ENCODE measurements around the gene WARS2. TPM values are rescaled to one million over a fixed set of nuclear protein-coding genes. Genes with fewer than 3 reads are reported as not detected.

WARS2 gene
- polyA plus RNA-seq, 2 of the 4 experiments (the other 2 are of a cell fraction), result 5.9 to 7.9 TPM

DNA sequence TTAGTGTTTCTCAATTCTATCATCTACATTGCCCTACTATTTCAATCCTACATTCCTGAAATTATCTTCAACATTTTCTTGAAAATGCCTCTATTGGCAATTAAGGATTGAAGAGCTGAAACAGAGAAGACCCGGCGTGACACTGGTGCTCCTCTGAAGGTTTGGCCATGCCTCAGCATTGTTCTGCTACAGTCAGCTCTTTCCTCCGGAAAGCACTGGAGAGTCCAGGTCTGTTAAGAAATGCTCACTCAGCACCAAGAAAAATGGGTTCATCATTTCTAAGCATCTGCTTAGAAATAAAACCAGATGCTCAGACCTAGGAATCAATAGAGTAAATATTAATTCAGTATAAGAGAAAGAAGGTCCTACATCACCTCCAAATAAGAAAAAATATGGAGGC is 58.8 kb downstream of the WARS2 start:
- no peaks in the 10 kb centered on the region for H3K9me3 ChIP-seq
- no peaks in the 10 kb centered on the region for H3K4me1 ChIP-seq

GRCh38 chr1:119081267-119081666 is 59.2 kb downstream of the WARS2 start:
- Histone ChIP-seq H3K4me1 (no peaks in the 10 kb centered on the region), H3K4me2 (no peak overlapping the region), H3K4me3 (no peak overlapping the region), H3K27ac (no peak overlapping the region), H3K9me3 (no peaks in the 10 kb centered on the region)
- ChIA-PET POLR2A (no interaction called here), CTCF (no interaction called here)
- DNase-seq (ENCODE audit: low read depth in 1 of 2, low spot score in 1 of 2), result no peak
- FAIRE-seq, result no peak
- no peak for ATAC-seq
- TF ChIP-seq ZFP36 (IDR thresholded peaks at IDR 0.05; ENCODE audit: borderline replicate concordance, partially characterized antibody), result no peak
- no peak for TF ChIP-seq HDAC2 (IDR thresholded peaks at IDR 0.05)
- TF ChIP-seq, protein P1, sequence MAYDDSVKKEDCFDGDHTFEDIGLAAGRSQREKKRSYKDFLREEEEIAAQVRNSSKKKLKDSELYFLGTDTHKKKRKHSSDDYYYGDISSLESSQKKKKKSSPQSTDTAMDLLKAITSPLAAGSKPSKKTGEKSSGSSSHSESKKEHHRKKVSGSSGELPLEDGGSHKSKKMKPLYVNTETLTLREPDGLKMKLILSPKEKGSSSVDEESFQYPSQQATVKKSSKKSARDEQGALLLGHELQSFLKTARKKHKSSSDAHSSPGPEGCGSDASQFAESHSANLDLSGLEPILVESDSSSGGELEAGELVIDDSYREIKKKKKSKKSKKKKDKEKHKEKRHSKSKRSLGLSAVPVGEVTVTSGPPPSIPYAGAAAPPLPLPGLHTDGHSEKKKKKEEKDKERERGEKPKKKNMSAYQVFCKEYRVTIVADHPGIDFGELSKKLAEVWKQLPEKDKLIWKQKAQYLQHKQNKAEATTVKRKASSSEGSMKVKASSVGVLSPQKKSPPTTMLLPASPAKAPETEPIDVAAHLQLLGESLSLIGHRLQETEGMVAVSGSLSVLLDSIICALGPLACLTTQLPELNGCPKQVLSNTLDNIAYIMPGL (CRISPR knock-in tag; IDR thresholded peaks at IDR 0.05; ENCODE audit: borderline replicate concordance), result no peak
- no peak for TF ChIP-seq HOXA7 (CRISPR knock-in tag; IDR thresholded peaks at IDR 0.05)
- TF ChIP-seq KDM5A (IDR thresholded peaks at IDR 0.05), result no peak
- no peak for TF ChIP-seq ZNF302 (CRISPR knock-in tag; IDR thresholded peaks at IDR 0.05)
- TF ChIP-seq MAX (IDR thresholded peaks at IDR 0.05), result no peak
- TF ChIP-seq RCOR1 (IDR thresholded peaks at IDR 0.05; ENCODE audit: low read depth, low read length), result no peak
- TF ChIP-seq ESRRA (IDR thresholded peaks at IDR 0.05; ENCODE audit: borderline replicate concordance, low read length), result no peak
- no peak for TF ChIP-seq ZC3H11A (IDR thresholded peaks at IDR 0.05)

More for the DNA sequence above, 58.8 kb downstream of the WARS2 start:
- ATAC-seq, result no peak
- no peak overlapping the region for H3K27ac ChIP-seq
- H3K4me2 ChIP-seq, result no peak overlapping the region
- no peak overlapping the region for H3K4me3 ChIP-seq
- no peak for DNase-seq (ENCODE audit: low read depth in 1 of 2, low spot score in 1 of 2)
- TF ChIP-seq RARB (CRISPR knock-in tag; IDR thresholded peaks at IDR 0.05) (no peak), HOXB5 (CRISPR knock-in tag; IDR thresholded peaks at IDR 0.05) (no peak), NR3C1 (IDR thresholded peaks at IDR 0.05) (no peak), PHF8 (IDR thresholded peaks at IDR 0.05; ENCODE audit: borderline replicate concordance, low read depth) (no peak), CHD2 (IDR thresholded peaks at IDR 0.05; ENCODE audit: low read length, partially characterized antibody) (no peak), BCL3 (IDR thresholded peaks at IDR 0.05) (no peak), JUNB (IDR thresholded peaks at IDR 0.05) (no peak), MAFK (IDR thresholded peaks at IDR 0.05; ENCODE audit: partially characterized antibody) (no peak), ZNF302 (CRISPR knock-in tag; IDR thresholded peaks at IDR 0.05) (no peak), JUN (IDR thresholded peaks at IDR 0.05) (no peak), ESRRA (IDR thresholded peaks at IDR 0.05; ENCODE audit: borderline replicate concordance, low read length) (no peak), CBX8 (IDR thresholded peaks at IDR 0.05) (no peak), FOSL2 (IDR thresholded peaks at IDR 0.05) (no peak), FOSL2 (CRISPR knock-in tag; IDR thresholded peaks at IDR 0.05) (no peak), POLR2AphosphoS2 (conservative IDR thresholded peaks at IDR 0.05; ENCODE audit: low read length) (no peak)
- TF ChIP-seq, protein P2, sequence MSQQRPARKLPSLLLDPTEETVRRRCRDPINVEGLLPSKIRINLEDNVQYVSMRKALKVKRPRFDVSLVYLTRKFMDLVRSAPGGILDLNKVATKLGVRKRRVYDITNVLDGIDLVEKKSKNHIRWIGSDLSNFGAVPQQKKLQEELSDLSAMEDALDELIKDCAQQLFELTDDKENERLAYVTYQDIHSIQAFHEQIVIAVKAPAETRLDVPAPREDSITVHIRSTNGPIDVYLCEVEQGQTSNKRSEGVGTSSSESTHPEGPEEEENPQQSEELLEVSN (IDR thresholded peaks at IDR 0.05; ENCODE audit: borderline replicate concordance, low read depth), result no peak
- TF ChIP-seq, protein P3, sequence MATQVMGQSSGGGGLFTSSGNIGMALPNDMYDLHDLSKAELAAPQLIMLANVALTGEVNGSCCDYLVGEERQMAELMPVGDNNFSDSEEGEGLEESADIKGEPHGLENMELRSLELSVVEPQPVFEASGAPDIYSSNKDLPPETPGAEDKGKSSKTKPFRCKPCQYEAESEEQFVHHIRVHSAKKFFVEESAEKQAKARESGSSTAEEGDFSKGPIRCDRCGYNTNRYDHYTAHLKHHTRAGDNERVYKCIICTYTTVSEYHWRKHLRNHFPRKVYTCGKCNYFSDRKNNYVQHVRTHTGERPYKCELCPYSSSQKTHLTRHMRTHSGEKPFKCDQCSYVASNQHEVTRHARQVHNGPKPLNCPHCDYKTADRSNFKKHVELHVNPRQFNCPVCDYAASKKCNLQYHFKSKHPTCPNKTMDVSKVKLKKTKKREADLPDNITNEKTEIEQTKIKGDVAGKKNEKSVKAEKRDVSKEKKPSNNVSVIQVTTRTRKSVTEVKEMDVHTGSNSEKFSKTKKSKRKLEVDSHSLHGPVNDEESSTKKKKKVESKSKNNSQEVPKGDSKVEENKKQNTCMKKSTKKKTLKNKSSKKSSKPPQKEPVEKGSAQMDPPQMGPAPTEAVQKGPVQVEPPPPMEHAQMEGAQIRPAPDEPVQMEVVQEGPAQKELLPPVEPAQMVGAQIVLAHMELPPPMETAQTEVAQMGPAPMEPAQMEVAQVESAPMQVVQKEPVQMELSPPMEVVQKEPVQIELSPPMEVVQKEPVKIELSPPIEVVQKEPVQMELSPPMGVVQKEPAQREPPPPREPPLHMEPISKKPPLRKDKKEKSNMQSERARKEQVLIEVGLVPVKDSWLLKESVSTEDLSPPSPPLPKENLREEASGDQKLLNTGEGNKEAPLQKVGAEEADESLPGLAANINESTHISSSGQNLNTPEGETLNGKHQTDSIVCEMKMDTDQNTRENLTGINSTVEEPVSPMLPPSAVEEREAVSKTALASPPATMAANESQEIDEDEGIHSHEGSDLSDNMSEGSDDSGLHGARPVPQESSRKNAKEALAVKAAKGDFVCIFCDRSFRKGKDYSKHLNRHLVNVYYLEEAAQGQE (IDR thresholded peaks at IDR 0.05), result no peak
- TF ChIP-seq, protein P4, sequence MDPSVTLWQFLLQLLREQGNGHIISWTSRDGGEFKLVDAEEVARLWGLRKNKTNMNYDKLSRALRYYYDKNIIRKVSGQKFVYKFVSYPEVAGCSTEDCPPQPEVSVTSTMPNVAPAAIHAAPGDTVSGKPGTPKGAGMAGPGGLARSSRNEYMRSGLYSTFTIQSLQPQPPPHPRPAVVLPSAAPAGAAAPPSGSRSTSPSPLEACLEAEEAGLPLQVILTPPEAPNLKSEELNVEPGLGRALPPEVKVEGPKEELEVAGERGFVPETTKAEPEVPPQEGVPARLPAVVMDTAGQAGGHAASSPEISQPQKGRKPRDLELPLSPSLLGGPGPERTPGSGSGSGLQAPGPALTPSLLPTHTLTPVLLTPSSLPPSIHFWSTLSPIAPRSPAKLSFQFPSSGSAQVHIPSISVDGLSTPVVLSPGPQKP (IDR thresholded peaks at IDR 0.05; ENCODE audit: low read depth, low read length), result no peak
- ChIA-PET POLR2A (no interaction called here), CTCF (no interaction called here)
- 93% methylated on average over 3 of the region's 3 CpGs for WGBS (ENCODE audit: missing lambda C conversion rate)
- no peak for FAIRE-seq
